Astrocyte of the cerebellum (primary cell): ENCODE data around the gene MON1B.

Experiments
- DNase-seq: peaks from one replicate; pipeline ENCODE4 v3.0.0-alpha.2; 2011; ENCODE audit warnings: low read depth
- H3K4me3 ChIP-seq: 2 replicates; pipeline ENCODE4 v1.5.1; 2011; ENCODE audit warnings: mild to moderate bottlenecking, low read depth, low read length, moderate library complexity
- CTCF ChIP-seq: IDR thresholded peaks from 2 replicates; pipeline ENCODE4 v1.5.1; 2012; ENCODE audit warnings: low read length, low read depth, moderate library complexity, mild to moderate bottlenecking; ENCODE audit errors: missing control alignments
- in situ Hi-C: cut with HindIII; loops from 2 replicates; pipeline ENCODE4 v1.10.0; 2017; ENCODE audit warnings: low sequenced_read_pairs

Gene MON1B

GRCh38 chr16:77223184-77223583 lies 32.2 kb downstream of the MON1B start:
- no peak for DNase-seq
- H3K4me3 ChIP-seq: no peak overlapping the region
- in situ Hi-C loops: no loop called here
- peak; percentile 9 for TF ChIP-seq CTCF

GRCh38 chr16:77225182-77225581 lies 34.2 kb downstream of the MON1B start:
- no peak overlapping the region for H3K4me3 ChIP-seq
- TF ChIP-seq CTCF: no peak
- DNase-seq: no peak
- in situ Hi-C loops: no loop called here

GRCh38 chr16:77227745-77228144 lies 36.8 kb downstream of the MON1B start:
- in situ Hi-C loops: no loop called here
- no peak overlapping the region for H3K4me3 ChIP-seq
- DNase-seq: no peak
- TF ChIP-seq CTCF: no peak

- in situ Hi-C loops: no loop called here
- no peak overlapping the region for H3K4me3 ChIP-seq
- DNase-seq: no peak
- TF ChIP-seq CTCF: no peak
Measured at GRCh38 chr16:77231047-77231446, 40.1 kb downstream of the MON1B start.

GRCh38 chr16:77233799-77234519 lies 43.0 kb downstream of the MON1B start:
- TF ChIP-seq CTCF: no peak
- H3K4me3 ChIP-seq: no peak overlapping the region
- in situ Hi-C loops: no loop called here
- DNase-seq: no peak

GRCh38 chr16:77234611-77235010 lies 43.6 kb downstream of the MON1B start:
- in situ Hi-C loops: loop anchor here (5.0 kb wide), 1 partner anchor 348 kb away; no protein-coding TSS in a partner anchor
- no peak overlapping the region for H3K4me3 ChIP-seq
- no peak for DNase-seq
- no peak for TF ChIP-seq CTCF
